Natural killer cell (primary cell): Measurements from ENCODE around the gene PDCD4. TPM values are rescaled to one million over a fixed set of nuclear protein-coding genes. Genes with fewer than 3 reads are reported as not detected.
"Not testable (repeated sequence)": the region's sequence is repeated elsewhere in the genome, so short reads cannot be mapped to it uniquely, and the experiment has no call there.

ENCODE experiments used
- ATAC-seq, 3 donors: fragments of 150-1000 bp in 2 of 3; fragments of 200-7000 bp in 1 of 3; cut with Tn5 transposase; 1 replicate in 1 of 3; 2 replicates in 2 of 3; pipeline ENCODE4 v1.10.0; 2021; ENCODE audit warnings: mild to moderate bottlenecking in 2 of 3, moderate library complexity in 2 of 3
- DNase-seq, 2 donors: peaks; one replicate each; pipeline versions ENCODE4 v3.0.0 to v3.0.0-alpha.2; 2013 to 2021; ENCODE audit warnings: mixed read lengths in 1 of 2
- H3K27ac ChIP-seq: one replicate; pipeline ENCODE4 v1.5.1; 2013; ENCODE audit warnings: mild to moderate bottlenecking, low read length
- H3K27me3 ChIP-seq: one replicate; pipeline ENCODE4 v1.6.1; 2013; ENCODE audit warnings: low read length; ENCODE audit not compliant: control insufficient read depth, insufficient read depth
- H3K36me3 ChIP-seq: one replicate; pipeline ENCODE4 v1.6.1; 2013; ENCODE audit warnings: low read length; ENCODE audit not compliant: control insufficient read depth, insufficient read depth
- H3K4me1 ChIP-seq: one replicate; pipeline ENCODE4 v1.6.1; 2013; ENCODE audit warnings: low read length; ENCODE audit not compliant: control insufficient read depth, insufficient read depth
- H3K4me3 ChIP-seq: one replicate; pipeline ENCODE4 v1.5.1; 2013; ENCODE audit warnings: low read length
- H3K9me3 ChIP-seq: one replicate; pipeline ENCODE4 v1.6.1; 2013; ENCODE audit warnings: low read length; ENCODE audit not compliant: control insufficient read depth, insufficient read depth
- H3K27ac Mint-ChIP-seq, 2 donors: one replicate each; pipeline ENCODE4 v1.8.0; 2022; ENCODE audit warnings: mild to moderate bottlenecking in 2 of 2, mixed read lengths in 2 of 2, moderate library complexity in 1 of 2
- H3K27me3 Mint-ChIP-seq, 2 donors: one replicate each; pipeline ENCODE4 v1.8.0; 2022; ENCODE audit warnings: low read depth in 2 of 2, mixed read lengths in 2 of 2
- H3K36me3 Mint-ChIP-seq: one replicate; pipeline ENCODE4 v1.8.0; 2022; ENCODE audit warnings: mixed read lengths
- H3K4me1 Mint-ChIP-seq, 2 donors: one replicate each; pipeline ENCODE4 v1.8.0; 2022; ENCODE audit warnings: mixed read lengths in 2 of 2
- H3K4me3 Mint-ChIP-seq: one replicate; pipeline ENCODE4 v1.8.0; 2022; ENCODE audit warnings: mild to moderate bottlenecking, moderate library complexity, mixed read lengths
- H3K9me3 Mint-ChIP-seq, 2 donors: one replicate each; pipeline ENCODE4 v1.8.0; 2022; ENCODE audit warnings: mixed read lengths in 2 of 2
- WGBS: methylation state at CpG from one replicate; pipeline ENCODE4 v1.1.7; 2013; ENCODE audit warnings: missing lambda C conversion rate; ENCODE audit not compliant: insufficient coverage; 5-methylcytosine and 5-hydroxymethylcytosine counted together
- intact Hi-C: fragments of 100-400 bp; cut with micrococcal nuclease; formaldehyde crosslinking; loops from one replicate; pipeline ENCODE4 v1.14.2; 2022
- total RNA-seq, 4 donors: library from RNA; stranded (reverse); fragments of 120-200 nt in 1 of 4; gene quantifications; one replicate each; pipeline versions ENCODE4 v1.2.3 to v1.2.4, GENCODE V29; 2013 to 2022
- TF ChIP-seq, protein P1 (sequence below): fragments of 200-600 bp; IDR thresholded peaks from one replicate; pipeline ENCODE4 v1.8.0; 2022; ENCODE audit warnings: antibody characterized with exemption

PDCD4 gene
- total RNA-seq, 3 donors from 2014 or later (not counting 1 experiment from before 2014, with no cell fraction given): 199 to 241 (median 222) TPM

DNA sequence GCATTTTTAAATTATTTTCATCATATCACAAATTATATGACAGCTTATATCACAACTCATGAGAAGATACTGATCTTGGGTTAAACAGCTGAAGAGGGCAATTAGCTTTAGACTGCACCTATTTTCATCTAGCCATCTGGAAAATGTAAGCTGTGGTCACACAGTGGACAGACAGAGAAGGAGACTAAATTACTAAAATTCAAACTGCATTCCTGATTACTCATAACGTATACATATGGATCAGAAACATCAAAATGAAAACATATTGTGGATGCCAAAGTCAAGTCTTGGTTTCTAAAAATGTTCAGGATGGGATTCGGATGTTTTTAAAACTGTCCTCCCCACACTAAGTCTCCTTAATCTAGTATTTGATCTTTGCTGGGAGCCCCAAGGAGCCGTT, 40.6 kb downstream of the PDCD4 start:
- ATAC-seq: no peak
- Mint-ChIP-seq H3K9me3 (no peaks in the 10 kb centered on the region), H3K36me3 (no peaks in the 10 kb centered on the region), H3K4me1 (peaks cover 3 to 16% of the 10 kb centered on the region in 2 donors), H3K27me3 (no peaks in the 10 kb centered on the region), H3K27ac (no peak overlapping the region), H3K4me3 (no peak overlapping the region)
- Histone ChIP-seq H3K36me3 (peaks cover 4% of the 10 kb centered on the region), H3K27me3 (no peaks in the 10 kb centered on the region), H3K4me3 (no peak overlapping the region), H3K9me3 (no peaks in the 10 kb centered on the region), H3K27ac (no peak overlapping the region), H3K4me1 (no peaks in the 10 kb centered on the region)
- no peak for DNase-seq
- TF ChIP-seq, protein P1, sequence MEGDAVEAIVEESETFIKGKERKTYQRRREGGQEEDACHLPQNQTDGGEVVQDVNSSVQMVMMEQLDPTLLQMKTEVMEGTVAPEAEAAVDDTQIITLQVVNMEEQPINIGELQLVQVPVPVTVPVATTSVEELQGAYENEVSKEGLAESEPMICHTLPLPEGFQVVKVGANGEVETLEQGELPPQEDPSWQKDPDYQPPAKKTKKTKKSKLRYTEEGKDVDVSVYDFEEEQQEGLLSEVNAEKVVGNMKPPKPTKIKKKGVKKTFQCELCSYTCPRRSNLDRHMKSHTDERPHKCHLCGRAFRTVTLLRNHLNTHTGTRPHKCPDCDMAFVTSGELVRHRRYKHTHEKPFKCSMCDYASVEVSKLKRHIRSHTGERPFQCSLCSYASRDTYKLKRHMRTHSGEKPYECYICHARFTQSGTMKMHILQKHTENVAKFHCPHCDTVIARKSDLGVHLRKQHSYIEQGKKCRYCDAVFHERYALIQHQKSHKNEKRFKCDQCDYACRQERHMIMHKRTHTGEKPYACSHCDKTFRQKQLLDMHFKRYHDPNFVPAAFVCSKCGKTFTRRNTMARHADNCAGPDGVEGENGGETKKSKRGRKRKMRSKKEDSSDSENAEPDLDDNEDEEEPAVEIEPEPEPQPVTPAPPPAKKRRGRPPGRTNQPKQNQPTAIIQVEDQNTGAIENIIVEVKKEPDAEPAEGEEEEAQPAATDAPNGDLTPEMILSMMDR: no peak
- intact Hi-C loops: loop anchor here (10.0 kb wide), 1 partner anchor 608 kb away; the partner anchor contains the start of gene SMNDC1
- WGBS: 100% methylated on average over 3 of the region's 3 CpGs

- no peak overlapping the region for H3K4me3 ChIP-seq
- Mint-ChIP-seq H3K9me3 (no peaks in the 10 kb centered on the region), H3K27ac (no peak overlapping the region), H3K36me3 (no peaks in the 10 kb centered on the region), H3K4me3 (no peak overlapping the region), H3K4me1 (peaks cover 21 to 27% of the 10 kb centered on the region in 2 donors), H3K27me3 (no peaks in the 10 kb centered on the region)
- no peak overlapping the region for H3K27ac ChIP-seq
- 100% methylated on average over 2 of the region's 2 CpGs for WGBS
- H3K4me1 ChIP-seq: peaks cover 3% of the 10 kb centered on the region
- H3K9me3 ChIP-seq: no peaks in the 10 kb centered on the region
- no peak for ATAC-seq
- peaks cover 4% of the 10 kb centered on the region for H3K36me3 ChIP-seq
- TF ChIP-seq, protein P1: no peak
- intact Hi-C loops: loop anchor here (10.0 kb wide), 1 partner anchor 610 kb away; the partner anchor contains the start of gene SMNDC1
- no peaks in the 10 kb centered on the region for H3K27me3 ChIP-seq
- no peak for DNase-seq
Observed at GRCh38 chr10:110914431-110914830, 42.7 kb downstream of the PDCD4 start.

DNA sequence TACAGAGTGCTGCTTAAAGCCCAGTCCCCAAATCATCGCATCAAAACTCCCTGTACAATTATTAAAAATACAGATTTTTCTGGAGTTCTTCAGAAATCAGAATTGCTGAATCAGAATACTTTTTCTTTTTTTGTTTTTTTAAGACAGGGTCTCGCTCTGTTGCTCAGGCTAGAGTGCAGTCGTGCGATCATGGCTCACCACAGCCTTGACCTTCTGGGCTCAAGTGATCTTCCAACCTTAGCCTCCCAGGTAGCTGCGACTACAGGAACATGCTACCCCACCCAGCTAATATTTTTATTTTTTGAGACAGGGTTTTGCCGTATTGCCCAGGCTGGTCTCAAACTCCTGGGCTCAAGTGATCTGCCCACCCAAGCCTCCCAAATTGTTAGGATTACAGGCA, 43.3 kb downstream of the PDCD4 start:
- H3K4me1 ChIP-seq: peaks cover 4% of the 10 kb centered on the region
- no peak overlapping the region for H3K4me3 Mint-ChIP-seq
- H3K9me3 ChIP-seq: no peaks in the 10 kb centered on the region
- no peaks in the 10 kb centered on the region for H3K36me3 Mint-ChIP-seq
- no peaks in the 10 kb centered on the region for H3K27me3 Mint-ChIP-seq
- DNase-seq: no peak
- peaks cover 21 to 27% of the 10 kb centered on the region in 2 donors for H3K4me1 Mint-ChIP-seq
- no peaks in the 10 kb centered on the region for H3K9me3 Mint-ChIP-seq
- H3K36me3 ChIP-seq: peaks cover 4% of the 10 kb centered on the region
- H3K27ac ChIP-seq: no peak overlapping the region
- 85% methylated on average over 6 of the region's 6 CpGs for WGBS
- intact Hi-C loops: loop anchor here (10.0 kb wide), 1 partner anchor 610 kb away; the partner anchor contains the start of gene SMNDC1
- no peak overlapping the region for H3K4me3 ChIP-seq
- TF ChIP-seq, protein P1: no peak
- no peaks in the 10 kb centered on the region for H3K27me3 ChIP-seq
- H3K27ac Mint-ChIP-seq: no peak overlapping the region
- ATAC-seq: no peak

GRCh38 chr10:110915600-110915999, 43.9 kb downstream of the PDCD4 start:
- H3K36me3 ChIP-seq, ATAC-seq, H3K4me1 ChIP-seq, H3K9me3 ChIP-seq, H3K4me3 Mint-ChIP-seq, DNase-seq, H3K27me3 Mint-ChIP-seq, H3K27me3 ChIP-seq, H3K4me3 ChIP-seq, H3K27ac ChIP-seq, H3K36me3 Mint-ChIP-seq, H3K9me3 Mint-ChIP-seq, H3K27ac Mint-ChIP-seq: not testable (repeated sequence)
- H3K4me1 Mint-ChIP-seq: peaks cover 27% of the 10 kb centered on the region in 2 donors
- WGBS: 100% methylated on average over 4 of the region's 4 CpGs
- intact Hi-C loops: loop anchor here (10.0 kb wide), 1 partner anchor 611 kb away; the partner anchor contains the start of gene SMNDC1
